HG02610 (cell line): ENCODE results near the gene HIPK4.
"Not testable (repeated sequence)": the region's sequence is repeated elsewhere in the genome, so short reads cannot be mapped to it uniquely, and the experiment has no call there.

Source experiments
- ATAC-seq: cut with Tn5 transposase; IDR thresholded peaks from one replicate; pipeline ENCODE4 v1.9.1; 2021; ENCODE audit warnings: mild to moderate bottlenecking, moderate library complexity; ENCODE audit not compliant: unreplicated experiment

HIPK4 gene

GRCh38 chr19:40393894-40394815 lies 4.2 kb upstream of the HIPK4 start:
- ATAC-seq, result no peak

DNA sequence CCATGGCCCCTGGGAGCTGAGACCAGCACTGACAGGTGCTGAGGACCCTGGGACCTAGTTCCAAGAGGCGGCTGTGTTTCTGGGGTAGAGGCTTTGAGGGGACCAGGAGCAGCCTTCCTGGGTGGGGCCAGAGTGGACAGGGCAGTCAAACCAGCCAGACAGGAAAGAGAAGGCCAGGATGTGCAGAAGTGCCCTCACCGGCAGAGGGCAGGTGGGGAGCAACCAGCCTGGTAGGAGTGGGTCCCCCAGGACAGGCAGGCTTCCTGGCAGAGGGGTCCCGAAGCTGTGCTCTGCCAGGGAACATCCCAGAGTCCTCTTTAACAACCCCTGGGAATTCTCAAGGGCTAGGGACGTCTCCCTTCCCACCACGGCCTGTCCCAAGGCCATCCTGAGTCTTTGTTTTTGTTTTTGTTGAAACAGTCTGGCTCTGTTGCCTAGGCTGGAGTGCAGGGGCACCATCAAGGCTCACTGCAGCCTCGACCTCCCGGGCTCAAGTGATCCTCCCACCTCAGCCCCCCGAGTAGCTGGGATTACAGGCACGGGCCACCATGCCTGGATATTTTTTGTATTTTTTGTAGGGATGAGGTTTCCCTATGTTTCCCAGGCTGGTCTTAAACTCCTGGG lies 3.0 kb upstream of the HIPK4 start:
- ATAC-seq, result no peak

GRCh38 chr19:40392123-40392522 lies 2.1 kb upstream of the HIPK4 start:
- ATAC-seq, result no peak

- ATAC-seq, result no peak
Measured at GRCh38 chr19:40389404-40390083, 437 bp downstream of the HIPK4 start.

DNA sequence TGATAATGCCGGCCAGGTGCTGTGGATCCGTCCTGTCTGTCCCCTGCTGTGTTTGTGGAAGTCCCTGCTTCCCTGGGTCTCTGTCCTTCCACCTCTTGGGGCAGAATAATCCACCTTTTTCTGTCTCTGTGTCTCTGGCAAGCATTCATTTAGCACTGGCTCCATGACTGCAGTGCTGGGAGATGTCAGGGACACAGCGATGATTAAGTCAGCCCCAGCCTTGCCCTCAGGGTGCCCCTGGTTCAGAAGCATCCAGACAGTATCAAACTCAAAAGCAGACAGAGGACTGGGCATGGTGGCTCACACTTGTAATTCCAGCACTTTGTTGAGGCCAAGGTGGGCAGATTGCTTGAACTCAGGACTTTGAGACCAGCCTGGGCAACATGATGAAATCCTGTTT lies 1.5 kb downstream of the HIPK4 start:
- ATAC-seq, result no peak

DNA sequence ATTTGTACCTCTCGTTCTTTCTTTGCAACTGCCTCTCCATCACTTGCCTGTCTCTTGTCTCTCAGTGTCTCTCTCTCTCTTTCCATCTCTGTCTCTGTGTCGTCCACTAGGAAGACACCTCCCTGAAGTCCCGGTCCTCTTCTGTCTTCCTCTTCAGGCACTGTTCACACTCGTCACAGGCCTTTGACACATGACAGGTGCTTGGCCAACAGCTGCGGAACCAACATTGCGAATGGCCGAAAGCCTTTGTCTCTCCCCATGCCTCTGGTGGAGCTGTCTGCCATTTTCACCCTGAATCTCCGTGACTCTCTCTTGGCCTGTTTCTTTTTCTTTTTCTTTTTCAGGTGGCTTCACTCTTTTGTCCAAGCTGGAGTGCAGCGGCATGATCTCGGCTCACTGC lies 2.8 kb downstream of the HIPK4 start:
- ATAC-seq, result no peak

GRCh38 chr19:40383668-40384248 lies 6.2 kb downstream of the HIPK4 start:
- no peak for ATAC-seq

DNA sequence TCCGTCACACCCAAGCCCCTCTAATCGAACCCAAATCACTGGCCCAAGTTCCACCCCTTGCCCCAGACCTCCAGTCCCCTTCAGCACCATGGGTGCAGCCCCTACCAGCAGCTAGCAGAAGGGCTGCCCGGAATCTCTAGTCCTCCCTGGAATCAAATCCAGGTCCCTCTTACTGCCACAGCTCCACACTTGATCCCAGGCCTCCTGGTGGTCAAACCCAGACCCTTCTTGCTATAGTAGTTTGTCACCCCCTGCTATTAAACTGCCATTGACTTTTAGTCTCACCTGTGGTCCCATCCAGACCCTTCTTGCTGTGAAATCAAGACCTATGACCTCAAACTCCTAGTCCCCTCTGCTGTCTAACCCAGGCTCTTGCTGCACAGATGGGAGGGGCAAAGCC lies 8.7 kb downstream of the HIPK4 start:
- ATAC-seq, result no peak

GRCh38 chr19:40380199-40381037 lies 9.6 kb downstream of the HIPK4 start:
- no peak for ATAC-seq

DNA sequence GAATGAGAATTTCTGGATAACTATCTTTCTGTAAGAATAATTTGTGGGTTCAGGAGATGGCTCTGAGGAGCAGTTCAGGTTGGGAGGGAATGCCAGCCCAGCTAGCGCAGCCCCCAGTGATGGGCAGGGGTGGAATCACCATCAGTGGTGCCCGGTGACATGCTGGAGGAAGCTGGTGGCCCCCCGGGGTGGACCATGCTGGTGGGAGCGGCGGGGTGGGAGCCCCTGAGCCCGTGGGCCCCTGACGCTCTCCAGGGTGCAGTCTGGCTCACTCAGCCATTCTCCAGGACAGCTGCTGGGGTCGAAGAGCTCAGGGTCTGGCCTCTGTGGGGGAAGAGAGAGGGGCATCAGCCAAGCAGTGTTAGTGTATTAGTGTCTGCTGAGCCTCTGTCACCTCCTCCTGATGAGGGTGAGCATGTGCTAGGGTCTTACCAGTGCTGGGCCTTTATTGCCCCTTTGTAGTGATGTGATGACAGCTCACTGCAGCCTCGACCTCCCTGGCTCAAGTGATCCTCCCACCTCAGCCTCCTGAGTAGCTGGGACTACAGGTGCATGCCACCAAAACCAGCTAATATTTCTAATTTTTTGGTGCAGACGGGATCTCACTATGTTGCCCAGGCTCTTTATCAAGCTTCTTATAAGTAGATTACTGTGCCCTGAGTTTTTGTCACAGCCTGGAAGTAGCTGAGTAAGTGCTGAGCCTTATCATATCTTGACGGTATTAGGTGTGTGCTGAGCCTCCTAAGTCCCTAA lies 10.4 kb downstream of the HIPK4 start:
- ATAC-seq, result no peak

- no peak for ATAC-seq
Measured at GRCh38 chr19:40378509-40378908, 11.5 kb downstream of the HIPK4 start.

- ATAC-seq, result no peak
Measured at GRCh38 chr19:40377876-40378385, 12.1 kb downstream of the HIPK4 start.

- ATAC-seq, result no peak
Measured at GRCh38 chr19:40376286-40376862, 13.6 kb downstream of the HIPK4 start.

GRCh38 chr19:40374084-40374483 lies 15.9 kb downstream of the HIPK4 start:
- ATAC-seq, result no peak

DNA sequence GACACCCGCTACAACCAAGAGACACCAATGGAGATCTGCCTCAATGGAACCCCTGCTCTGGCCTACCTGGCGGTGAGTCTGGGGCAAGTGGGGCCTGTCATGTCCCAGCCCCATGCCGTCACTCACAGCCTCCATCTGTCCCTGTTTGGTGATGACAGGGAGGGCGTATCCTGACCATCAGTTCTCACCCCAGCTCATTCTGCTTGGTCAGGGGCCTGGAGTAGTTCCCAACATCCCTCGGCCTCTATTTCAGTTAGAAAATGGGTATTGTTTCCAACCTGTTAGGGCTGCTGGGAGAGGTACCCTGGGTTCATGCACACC lies 18.2 kb downstream of the HIPK4 start:
- no peak for ATAC-seq

GRCh38 chr19:40370997-40371801 lies 18.8 kb downstream of the HIPK4 start:
- no peak for ATAC-seq

DNA sequence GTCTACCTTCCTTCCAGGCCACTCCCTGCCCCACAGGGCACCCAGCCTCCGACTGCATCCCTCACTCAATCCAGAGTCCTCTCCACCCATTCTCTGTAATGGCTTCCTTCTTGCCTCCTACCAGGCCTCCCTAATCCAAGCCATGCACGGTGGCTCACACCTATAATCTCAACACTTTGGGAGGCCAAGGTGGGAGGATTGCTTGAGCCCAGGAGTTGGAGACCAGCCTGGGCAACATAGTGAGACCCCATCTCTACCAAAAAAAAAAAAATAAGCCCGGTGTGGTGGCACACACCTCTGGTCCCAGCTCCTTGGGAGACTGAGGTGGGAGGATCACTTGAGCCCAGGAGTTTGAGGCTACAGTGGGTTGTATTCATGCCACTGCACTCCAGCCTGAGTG lies 19.7 kb downstream of the HIPK4 start:
- ATAC-seq, result not testable (repeated sequence)

DNA sequence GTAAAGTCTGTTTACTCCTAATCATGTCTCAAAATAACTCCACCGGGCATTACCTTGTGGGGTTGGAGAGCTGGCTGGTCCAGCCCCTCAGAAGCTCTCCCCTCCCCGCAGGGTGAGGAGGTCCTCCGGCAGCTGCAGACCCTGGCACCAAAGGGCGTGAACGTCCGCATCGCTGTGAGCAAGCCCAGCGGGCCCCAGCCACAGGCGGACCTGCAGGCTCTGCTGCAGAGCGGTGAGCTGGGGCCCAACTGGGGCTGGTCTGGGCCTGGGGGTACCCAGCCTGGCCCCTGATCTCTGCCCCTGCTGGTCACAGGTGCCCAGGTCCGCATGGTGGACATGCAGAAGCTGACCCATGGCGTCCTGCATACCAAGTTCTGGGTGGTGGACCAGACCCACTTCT lies 20.2 kb downstream of the HIPK4 start:
- ATAC-seq, result no peak
